K562 (cell line): ENCODE results near the gene IGF2R. TPM values are rescaled to one million over a fixed set of nuclear protein-coding genes. Genes with fewer than 3 reads are reported as not detected.

Experiments
- ADNP ChIP-seq: fragments of 200-800 bp; sonication (Bioruptor generic); IDR thresholded peaks from 2 replicates; pipeline ENCODE4 v1.6.1; 2016; ENCODE audit warnings: missing genetic modification characterization, missing compliant biosample characterization
- CBFB ChIP-seq: sonication (generic); formaldehyde crosslinking; IDR thresholded peaks from 2 replicates; pipeline ENCODE4 v1.4.0; 2020; ENCODE audit warnings: mild to moderate bottlenecking, missing genetic modification reagents
- IRF2 ChIP-seq: sonication (generic); formaldehyde crosslinking; IDR thresholded peaks from 2 replicates; pipeline ENCODE4 v1.8.1; 2022; ENCODE audit warnings: mild to moderate bottlenecking, missing genetic modification reagents
- KDM1A ChIP-seq, 2 experiments: fragments of 450-650 bp; IDR thresholded peaks; 2 replicates each; pipeline ENCODE4 v1.6.1; 2016; ENCODE audit warnings: mild to moderate bottlenecking in 2 of 2
- NFXL1 ChIP-seq: fragments of 450-650 bp; formaldehyde crosslinking; IDR thresholded peaks from 2 replicates; pipeline ENCODE4 v1.4.0; 2021; ENCODE audit warnings: mild to moderate bottlenecking
- PTRF ChIP-seq: fragments of 450-650 bp; IDR thresholded peaks from 2 replicates; pipeline ENCODE4 v1.6.1; 2016; ENCODE audit warnings: mild to moderate bottlenecking, missing genetic modification characterization, missing compliant biosample characterization
- TCF7L2 ChIP-seq: fragments of 150-350 bp; IDR thresholded peaks from 2 replicates; pipeline ENCODE4 v1.6.1; 2016; ENCODE audit warnings: low read depth, mild to moderate bottlenecking, low read length, moderate library complexity
- ZNF12 ChIP-seq: sonication (generic); formaldehyde crosslinking; IDR thresholded peaks from 2 replicates; pipeline ENCODE4 v1.4.0; 2020; ENCODE audit warnings: mild to moderate bottlenecking, missing genetic modification reagents
- ZNF324 ChIP-seq: fragments of 250-450 bp; sonication (Bioruptor Pico); IDR thresholded peaks from 2 replicates; pipeline ENCODE4 v1.4.0; 2020; ENCODE audit warnings: mild to moderate bottlenecking
- polyA plus RNA-seq, 8 experiments: library from polyadenylated mRNA; depleted of rRNA in 4 of 8; stranded (reverse) in 5 of 8; unstranded in 3 of 8; fragments of >200 nt; fragmentation: Nextera tagmentation in 2 of 8; fragmentation: Illumina TruSeq in 1 of 8; extraction: Ambion mirVana in 2 of 8; extraction: Trizol in 1 of 8; gene quantifications; 2 replicates each; pipeline versions ENCODE4 v1.2.1 to v1.2.3, GENCODE V29; 2011 to 2014; ENCODE audit warnings: inconsistent platforms in 1 of 8, missing spikeins in 1 of 8
- total RNA-seq, 7 experiments: library from RNA; depleted of rRNA in 6 of 7; stranded (reverse); fragments of >200 nt in 6 of 7; fragmentation: Illumina TruSeq in 2 of 7; extraction: Trizol in 2 of 7; gene quantifications; 2 replicates each; pipeline versions ENCODE4 v1.2.1 to v1.2.3, GENCODE V29; 2011 to 2021; ENCODE audit warnings: low replicate concordance in 1 of 7
- TF ChIP-seq, protein P1 (sequence below): fragments of 450-650 bp; IDR thresholded peaks from 2 replicates; pipeline ENCODE4 v1.6.1; 2016; ENCODE audit warnings: mild to moderate bottlenecking, moderate library complexity
- TF ChIP-seq, protein P2 (sequence below): fragments of 450-650 bp; IDR thresholded peaks from 2 replicates; pipeline ENCODE4 v1.6.1; 2016
- TF ChIP-seq, protein P3 (sequence below): fragments of 450-650 bp; IDR thresholded peaks from 2 replicates; pipeline ENCODE4 v1.6.1; 2016; ENCODE audit warnings: antibody characterized with exemption
- TF ChIP-seq, protein P4 (sequence below): sonication (generic); formaldehyde crosslinking; IDR thresholded peaks from 2 replicates; pipeline ENCODE4 v1.8.0; 2022; ENCODE audit warnings: missing genetic modification reagents, mild to moderate bottlenecking, borderline replicate concordance

Gene IGF2R
- total and polyA plus RNA-seq, 9 of the 15 experiments (the other 6 are each of a cell fraction or from before 2014, with no cell fraction given): 3.5 to 92.3 (median 34.5) TPM

DNA sequence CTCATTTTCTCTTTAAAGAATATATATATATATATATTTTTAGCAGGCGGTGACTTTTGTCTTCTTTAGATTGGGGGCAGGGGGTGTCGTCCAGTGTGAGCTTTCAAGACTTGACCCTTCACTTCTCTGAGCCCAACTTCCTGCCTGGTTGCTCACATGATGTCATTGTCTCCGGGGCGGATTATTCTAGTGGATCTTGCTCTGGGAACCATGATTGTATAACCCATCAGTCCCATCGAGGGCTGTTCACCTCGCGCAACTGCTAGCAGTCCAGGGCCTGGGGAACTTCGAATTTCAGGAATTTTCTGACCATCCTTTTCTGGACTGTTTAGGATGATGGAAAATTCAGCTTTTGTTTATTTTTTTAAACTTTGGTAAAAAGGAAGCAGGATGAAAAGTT is 1.0 kb downstream of the IGF2R start (continued):
- TF ChIP-seq, protein P1, sequence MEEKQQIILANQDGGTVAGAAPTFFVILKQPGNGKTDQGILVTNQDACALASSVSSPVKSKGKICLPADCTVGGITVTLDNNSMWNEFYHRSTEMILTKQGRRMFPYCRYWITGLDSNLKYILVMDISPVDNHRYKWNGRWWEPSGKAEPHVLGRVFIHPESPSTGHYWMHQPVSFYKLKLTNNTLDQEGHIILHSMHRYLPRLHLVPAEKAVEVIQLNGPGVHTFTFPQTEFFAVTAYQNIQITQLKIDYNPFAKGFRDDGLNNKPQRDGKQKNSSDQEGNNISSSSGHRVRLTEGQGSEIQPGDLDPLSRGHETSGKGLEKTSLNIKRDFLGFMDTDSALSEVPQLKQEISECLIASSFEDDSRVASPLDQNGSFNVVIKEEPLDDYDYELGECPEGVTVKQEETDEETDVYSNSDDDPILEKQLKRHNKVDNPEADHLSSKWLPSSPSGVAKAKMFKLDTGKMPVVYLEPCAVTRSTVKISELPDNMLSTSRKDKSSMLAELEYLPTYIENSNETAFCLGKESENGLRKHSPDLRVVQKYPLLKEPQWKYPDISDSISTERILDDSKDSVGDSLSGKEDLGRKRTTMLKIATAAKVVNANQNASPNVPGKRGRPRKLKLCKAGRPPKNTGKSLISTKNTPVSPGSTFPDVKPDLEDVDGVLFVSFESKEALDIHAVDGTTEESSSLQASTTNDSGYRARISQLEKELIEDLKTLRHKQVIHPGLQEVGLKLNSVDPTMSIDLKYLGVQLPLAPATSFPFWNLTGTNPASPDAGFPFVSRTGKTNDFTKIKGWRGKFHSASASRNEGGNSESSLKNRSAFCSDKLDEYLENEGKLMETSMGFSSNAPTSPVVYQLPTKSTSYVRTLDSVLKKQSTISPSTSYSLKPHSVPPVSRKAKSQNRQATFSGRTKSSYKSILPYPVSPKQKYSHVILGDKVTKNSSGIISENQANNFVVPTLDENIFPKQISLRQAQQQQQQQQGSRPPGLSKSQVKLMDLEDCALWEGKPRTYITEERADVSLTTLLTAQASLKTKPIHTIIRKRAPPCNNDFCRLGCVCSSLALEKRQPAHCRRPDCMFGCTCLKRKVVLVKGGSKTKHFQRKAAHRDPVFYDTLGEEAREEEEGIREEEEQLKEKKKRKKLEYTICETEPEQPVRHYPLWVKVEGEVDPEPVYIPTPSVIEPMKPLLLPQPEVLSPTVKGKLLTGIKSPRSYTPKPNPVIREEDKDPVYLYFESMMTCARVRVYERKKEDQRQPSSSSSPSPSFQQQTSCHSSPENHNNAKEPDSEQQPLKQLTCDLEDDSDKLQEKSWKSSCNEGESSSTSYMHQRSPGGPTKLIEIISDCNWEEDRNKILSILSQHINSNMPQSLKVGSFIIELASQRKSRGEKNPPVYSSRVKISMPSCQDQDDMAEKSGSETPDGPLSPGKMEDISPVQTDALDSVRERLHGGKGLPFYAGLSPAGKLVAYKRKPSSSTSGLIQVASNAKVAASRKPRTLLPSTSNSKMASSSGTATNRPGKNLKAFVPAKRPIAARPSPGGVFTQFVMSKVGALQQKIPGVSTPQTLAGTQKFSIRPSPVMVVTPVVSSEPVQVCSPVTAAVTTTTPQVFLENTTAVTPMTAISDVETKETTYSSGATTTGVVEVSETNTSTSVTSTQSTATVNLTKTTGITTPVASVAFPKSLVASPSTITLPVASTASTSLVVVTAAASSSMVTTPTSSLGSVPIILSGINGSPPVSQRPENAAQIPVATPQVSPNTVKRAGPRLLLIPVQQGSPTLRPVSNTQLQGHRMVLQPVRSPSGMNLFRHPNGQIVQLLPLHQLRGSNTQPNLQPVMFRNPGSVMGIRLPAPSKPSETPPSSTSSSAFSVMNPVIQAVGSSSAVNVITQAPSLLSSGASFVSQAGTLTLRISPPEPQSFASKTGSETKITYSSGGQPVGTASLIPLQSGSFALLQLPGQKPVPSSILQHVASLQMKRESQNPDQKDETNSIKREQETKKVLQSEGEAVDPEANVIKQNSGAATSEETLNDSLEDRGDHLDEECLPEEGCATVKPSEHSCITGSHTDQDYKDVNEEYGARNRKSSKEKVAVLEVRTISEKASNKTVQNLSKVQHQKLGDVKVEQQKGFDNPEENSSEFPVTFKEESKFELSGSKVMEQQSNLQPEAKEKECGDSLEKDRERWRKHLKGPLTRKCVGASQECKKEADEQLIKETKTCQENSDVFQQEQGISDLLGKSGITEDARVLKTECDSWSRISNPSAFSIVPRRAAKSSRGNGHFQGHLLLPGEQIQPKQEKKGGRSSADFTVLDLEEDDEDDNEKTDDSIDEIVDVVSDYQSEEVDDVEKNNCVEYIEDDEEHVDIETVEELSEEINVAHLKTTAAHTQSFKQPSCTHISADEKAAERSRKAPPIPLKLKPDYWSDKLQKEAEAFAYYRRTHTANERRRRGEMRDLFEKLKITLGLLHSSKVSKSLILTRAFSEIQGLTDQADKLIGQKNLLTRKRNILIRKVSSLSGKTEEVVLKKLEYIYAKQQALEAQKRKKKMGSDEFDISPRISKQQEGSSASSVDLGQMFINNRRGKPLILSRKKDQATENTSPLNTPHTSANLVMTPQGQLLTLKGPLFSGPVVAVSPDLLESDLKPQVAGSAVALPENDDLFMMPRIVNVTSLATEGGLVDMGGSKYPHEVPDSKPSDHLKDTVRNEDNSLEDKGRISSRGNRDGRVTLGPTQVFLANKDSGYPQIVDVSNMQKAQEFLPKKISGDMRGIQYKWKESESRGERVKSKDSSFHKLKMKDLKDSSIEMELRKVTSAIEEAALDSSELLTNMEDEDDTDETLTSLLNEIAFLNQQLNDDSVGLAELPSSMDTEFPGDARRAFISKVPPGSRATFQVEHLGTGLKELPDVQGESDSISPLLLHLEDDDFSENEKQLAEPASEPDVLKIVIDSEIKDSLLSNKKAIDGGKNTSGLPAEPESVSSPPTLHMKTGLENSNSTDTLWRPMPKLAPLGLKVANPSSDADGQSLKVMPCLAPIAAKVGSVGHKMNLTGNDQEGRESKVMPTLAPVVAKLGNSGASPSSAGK: no peak
- TF ChIP-seq, protein P2, sequence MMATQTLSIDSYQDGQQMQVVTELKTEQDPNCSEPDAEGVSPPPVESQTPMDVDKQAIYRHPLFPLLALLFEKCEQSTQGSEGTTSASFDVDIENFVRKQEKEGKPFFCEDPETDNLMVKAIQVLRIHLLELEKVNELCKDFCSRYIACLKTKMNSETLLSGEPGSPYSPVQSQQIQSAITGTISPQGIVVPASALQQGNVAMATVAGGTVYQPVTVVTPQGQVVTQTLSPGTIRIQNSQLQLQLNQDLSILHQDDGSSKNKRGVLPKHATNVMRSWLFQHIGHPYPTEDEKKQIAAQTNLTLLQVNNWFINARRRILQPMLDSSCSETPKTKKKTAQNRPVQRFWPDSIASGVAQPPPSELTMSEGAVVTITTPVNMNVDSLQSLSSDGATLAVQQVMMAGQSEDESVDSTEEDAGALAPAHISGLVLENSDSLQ: no peak
- TF ChIP-seq ZNF324 (CRISPR knock-in tag) (no peak), CBFB (CRISPR knock-in tag) (no peak), ZNF12 (CRISPR knock-in tag) (no peak), ADNP (tag) (no peak), NFXL1 (CRISPR knock-in tag) (no peak), PTRF (tag) (no peak), TCF7L2 (no peak), KDM1A (IDR thresholded peaks at IDR 0.05) (no peak), IRF2 (no peak)
- TF ChIP-seq, protein P3, sequence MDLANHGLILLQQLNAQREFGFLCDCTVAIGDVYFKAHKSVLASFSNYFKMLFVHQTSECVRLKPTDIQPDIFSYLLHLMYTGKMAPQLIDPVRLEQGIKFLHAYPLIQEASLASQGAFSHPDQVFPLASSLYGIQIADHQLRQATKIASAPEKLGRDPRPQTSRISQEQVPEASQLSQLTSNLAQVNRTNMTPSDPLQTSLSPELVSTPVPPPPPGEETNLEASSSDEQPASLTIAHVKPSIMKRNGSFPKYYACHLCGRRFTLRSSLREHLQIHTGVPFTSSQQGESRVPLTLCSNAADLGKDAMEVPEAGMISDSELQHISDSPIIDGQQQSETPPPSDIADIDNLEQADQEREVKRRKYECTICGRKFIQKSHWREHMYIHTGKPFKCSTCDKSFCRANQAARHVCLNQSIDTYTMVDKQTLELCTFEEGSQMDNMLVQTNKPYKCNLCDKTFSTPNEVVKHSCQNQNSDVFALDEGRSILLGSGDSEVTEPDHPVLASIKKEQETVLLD: no peak
- TF ChIP-seq, protein P4, sequence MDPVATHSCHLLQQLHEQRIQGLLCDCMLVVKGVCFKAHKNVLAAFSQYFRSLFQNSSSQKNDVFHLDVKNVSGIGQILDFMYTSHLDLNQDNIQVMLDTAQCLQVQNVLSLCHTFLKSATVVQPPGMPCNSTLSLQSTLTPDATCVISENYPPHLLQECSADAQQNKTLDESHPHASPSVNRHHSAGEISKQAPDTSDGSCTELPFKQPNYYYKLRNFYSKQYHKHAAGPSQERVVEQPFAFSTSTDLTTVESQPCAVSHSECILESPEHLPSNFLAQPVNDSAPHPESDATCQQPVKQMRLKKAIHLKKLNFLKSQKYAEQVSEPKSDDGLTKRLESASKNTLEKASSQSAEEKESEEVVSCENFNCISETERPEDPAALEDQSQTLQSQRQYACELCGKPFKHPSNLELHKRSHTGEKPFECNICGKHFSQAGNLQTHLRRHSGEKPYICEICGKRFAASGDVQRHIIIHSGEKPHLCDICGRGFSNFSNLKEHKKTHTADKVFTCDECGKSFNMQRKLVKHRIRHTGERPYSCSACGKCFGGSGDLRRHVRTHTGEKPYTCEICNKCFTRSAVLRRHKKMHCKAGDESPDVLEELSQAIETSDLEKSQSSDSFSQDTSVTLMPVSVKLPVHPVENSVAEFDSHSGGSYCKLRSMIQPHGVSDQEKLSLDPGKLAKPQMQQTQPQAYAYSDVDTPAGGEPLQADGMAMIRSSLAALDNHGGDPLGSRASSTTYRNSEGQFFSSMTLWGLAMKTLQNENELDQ (CRISPR knock-in tag): no peak
